Upper lobe of left lung (tissue), 6 donors: Measurements from ENCODE around the gene RAD50. TPM values are rescaled to one million over a fixed set of nuclear protein-coding genes. Genes with fewer than 3 reads are reported as not detected.

ENCODE experiments used
- ATAC-seq, 2 donors: fragments of 200-7000 bp; cut with Tn5 transposase; one replicate each; pipeline ENCODE4 v1.9.1; 2022; ENCODE audit warnings: mild to moderate bottlenecking in 2 of 2, moderate library complexity in 2 of 2; ENCODE audit not compliant: low FRiP score in 2 of 2
- DNase-seq, 2 donors: peaks; one replicate each; pipeline ENCODE4 v3.0.0-alpha.2; 2019 to 2020
- H3K27ac ChIP-seq, 4 donors: fragments of 200-600 bp; sonication (generic); one replicate each; pipeline ENCODE4 v1.5.1; 2016 to 2019
- H3K27me3 ChIP-seq, 4 donors: fragments of 200-600 bp; sonication (generic); one replicate each; pipeline ENCODE4 v1.5.1; 2017 to 2019
- H3K36me3 ChIP-seq, 4 donors: fragments of 200-600 bp; sonication (generic); one replicate each; pipeline ENCODE4 v1.5.1; 2016 to 2019
- H3K4me1 ChIP-seq, 4 donors: fragments of 200-600 bp; sonication (generic); one replicate each; pipeline ENCODE4 v1.5.1; 2018 to 2019
- H3K4me3 ChIP-seq, 4 donors: fragments of 200-600 bp; sonication (generic); one replicate each; pipeline ENCODE4 v1.5.1; 2017 to 2019; ENCODE audit warnings: mild to moderate bottlenecking in 2 of 4, moderate library complexity in 1 of 4
- H3K9me3 ChIP-seq, 4 donors: fragments of 200-600 bp; sonication (generic); one replicate each; pipeline ENCODE4 v1.5.1; 2018 to 2019
- EP300 ChIP-seq, 4 donors: sonication (generic); formaldehyde crosslinking; IDR thresholded peaks; one replicate each; pipeline ENCODE4 v1.5.1; 2017; ENCODE audit warnings: antibody characterized with exemption in 4 of 4, control low read depth in 2 of 4
- POLR2A ChIP-seq, 4 donors: fragments of 450-650 bp; IDR thresholded peaks; one replicate each; pipeline ENCODE4 v1.5.1; 2016 to 2017; ENCODE audit warnings: antibody characterized with exemption in 4 of 4, mild to moderate bottlenecking in 2 of 4
- POLR2AphosphoS5 ChIP-seq, 2 donors: sonication (generic); formaldehyde crosslinking; IDR thresholded peaks; one replicate each; pipeline ENCODE4 v1.5.1; 2017; ENCODE audit warnings: antibody characterized with exemption in 2 of 2
- WGBS, 2 donors: methylation state at CpG; one replicate each; pipeline ENCODE4 v1.1.5; 2017 to 2018; 5-methylcytosine and 5-hydroxymethylcytosine counted together
- total RNA-seq, 6 donors: library from RNA; depleted of rRNA in 4 of 6; stranded (reverse); fragments of >200 nt in 4 of 6; gene quantifications; one replicate each; pipeline versions ENCODE4 v1.1.0 to v1.2.1, GENCODE V29; 2016 to 2021
- TF ChIP-seq, protein P1 (sequence below), 6 experiments: fragments of 450-650 bp in 4 of 6; fragments of 200-600 bp in 2 of 6; sonication (generic) in 2 of 6; IDR thresholded peaks; one replicate each; pipeline ENCODE4 v1.5.1; 2016 to 2019; ENCODE audit warnings: antibody characterized with exemption in 6 of 6
- donor health status: DM: no; HTN: no; CAD: no; lungs with moderate emphysema.
- donor health status: DM: no; HTN: yes; CAD: no; lungs with severe emphysema.

Gene RAD50
- total RNA-seq, 6 donors from 2014 or later, result 26.2 to 105 (median 33.3) TPM

DNA sequence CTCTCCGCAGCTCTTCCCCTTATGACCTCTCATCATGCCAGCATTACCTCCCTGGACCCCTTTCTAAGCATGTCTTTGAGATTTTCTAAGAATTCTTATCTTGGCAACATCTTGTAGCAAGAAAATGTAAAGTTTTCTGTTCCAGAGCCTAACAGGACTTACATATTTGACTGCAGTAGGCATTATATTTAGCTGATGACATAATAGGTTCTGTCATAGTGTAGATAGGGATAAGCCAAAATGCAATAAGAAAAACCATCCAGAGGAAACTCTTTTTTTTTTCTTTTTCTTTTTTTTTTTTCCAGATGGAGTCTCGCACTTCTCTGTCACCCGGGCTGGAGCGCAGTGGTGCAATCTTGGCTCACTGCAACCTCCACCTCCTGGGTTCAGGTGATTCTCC is 80.5 kb downstream of the RAD50 start:
- no peak overlapping the region for H3K27ac ChIP-seq
- DNase-seq (no peak), ATAC-seq (no peak)
- H3K36me3 ChIP-seq, result peaks cover 13 to 60% (median 34%) of the 10 kb centered on the region in 4 donors
- TF ChIP-seq POLR2A (IDR thresholded peaks at IDR 0.05) (no peak), EP300 (IDR thresholded peaks at IDR 0.05) (no peak), POLR2AphosphoS5 (IDR thresholded peaks at IDR 0.05) (no peak)
- TF ChIP-seq, protein P1, sequence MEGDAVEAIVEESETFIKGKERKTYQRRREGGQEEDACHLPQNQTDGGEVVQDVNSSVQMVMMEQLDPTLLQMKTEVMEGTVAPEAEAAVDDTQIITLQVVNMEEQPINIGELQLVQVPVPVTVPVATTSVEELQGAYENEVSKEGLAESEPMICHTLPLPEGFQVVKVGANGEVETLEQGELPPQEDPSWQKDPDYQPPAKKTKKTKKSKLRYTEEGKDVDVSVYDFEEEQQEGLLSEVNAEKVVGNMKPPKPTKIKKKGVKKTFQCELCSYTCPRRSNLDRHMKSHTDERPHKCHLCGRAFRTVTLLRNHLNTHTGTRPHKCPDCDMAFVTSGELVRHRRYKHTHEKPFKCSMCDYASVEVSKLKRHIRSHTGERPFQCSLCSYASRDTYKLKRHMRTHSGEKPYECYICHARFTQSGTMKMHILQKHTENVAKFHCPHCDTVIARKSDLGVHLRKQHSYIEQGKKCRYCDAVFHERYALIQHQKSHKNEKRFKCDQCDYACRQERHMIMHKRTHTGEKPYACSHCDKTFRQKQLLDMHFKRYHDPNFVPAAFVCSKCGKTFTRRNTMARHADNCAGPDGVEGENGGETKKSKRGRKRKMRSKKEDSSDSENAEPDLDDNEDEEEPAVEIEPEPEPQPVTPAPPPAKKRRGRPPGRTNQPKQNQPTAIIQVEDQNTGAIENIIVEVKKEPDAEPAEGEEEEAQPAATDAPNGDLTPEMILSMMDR (IDR thresholded peaks at IDR 0.05), result no peak
- 88 to 92% methylated on average over 4 of the region's 4 CpGs for WGBS, 2 donors
- H3K27me3 ChIP-seq, result no peaks in the 10 kb centered on the region
- no peaks in the 10 kb centered on the region for H3K9me3 ChIP-seq
- H3K4me3 ChIP-seq, result no peak overlapping the region
- H3K4me1 ChIP-seq, result no peaks in the 10 kb centered on the region

DNA sequence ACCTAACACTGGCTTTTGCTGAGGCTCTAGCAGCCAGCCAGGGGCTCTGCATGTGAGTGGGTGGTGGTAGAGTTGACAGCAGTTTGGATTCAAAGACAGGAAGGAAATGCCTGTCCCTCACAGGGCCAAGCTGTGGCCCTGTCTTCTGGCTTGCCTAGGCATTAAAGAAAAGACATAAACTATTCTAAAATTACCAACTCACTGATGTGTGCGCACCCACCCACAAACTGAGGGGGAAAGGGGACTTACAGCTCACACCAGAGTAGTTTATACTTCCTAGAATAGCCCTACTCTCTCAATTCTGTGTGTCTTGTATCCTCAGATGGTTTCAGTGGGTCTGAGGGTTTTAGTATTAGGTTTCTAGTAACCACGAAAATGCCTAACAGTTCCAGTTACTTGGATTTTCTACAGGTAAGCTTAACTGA is 82.9 kb downstream of the RAD50 start:
- H3K4me1 ChIP-seq, result no peaks in the 10 kb centered on the region
- DNase-seq (no peak), ATAC-seq (no peak)
- 63 to 71% methylated on average over 2 of the region's 2 CpGs for WGBS, 2 donors
- H3K36me3 ChIP-seq, result peaks cover 13 to 71% (median 40%) of the 10 kb centered on the region in 4 donors
- no peak overlapping the region for H3K27ac ChIP-seq
- TF ChIP-seq EP300 (IDR thresholded peaks at IDR 0.05) (no peak), POLR2AphosphoS5 (IDR thresholded peaks at IDR 0.05) (no peak), POLR2A (IDR thresholded peaks at IDR 0.05) (no peak)
- TF ChIP-seq, protein P1 (IDR thresholded peaks at IDR 0.05), result no peak
- H3K4me3 ChIP-seq, result no peak overlapping the region
- H3K9me3 ChIP-seq, result no peaks in the 10 kb centered on the region
- no peaks in the 10 kb centered on the region for H3K27me3 ChIP-seq

DNA sequence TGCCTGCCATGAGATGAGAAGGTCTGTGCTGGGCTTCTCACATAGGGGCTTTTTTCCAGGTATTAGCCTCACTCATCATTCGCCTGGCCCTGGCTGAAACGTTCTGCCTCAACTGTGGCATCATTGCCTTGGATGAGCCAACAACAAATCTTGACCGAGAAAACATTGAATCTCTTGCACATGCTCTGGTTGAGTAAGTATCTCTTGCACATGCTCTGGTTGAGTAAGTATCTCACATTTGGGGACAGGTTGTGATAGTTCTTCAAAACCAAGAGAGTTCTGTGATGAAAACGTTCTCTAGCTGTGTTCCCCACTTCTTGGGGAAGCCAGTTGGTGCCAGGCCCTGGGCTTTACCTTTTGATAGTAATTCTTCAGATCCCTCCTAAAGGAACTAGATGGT is 83.8 kb downstream of the RAD50 start:
- no peak overlapping the region for H3K27ac ChIP-seq
- no peaks in the 10 kb centered on the region for H3K4me1 ChIP-seq
- no peak overlapping the region for H3K4me3 ChIP-seq
- 85 to 100% methylated on average over 4 of the region's 4 CpGs for WGBS, 2 donors
- TF ChIP-seq, protein P1 (IDR thresholded peaks at IDR 0.05), result no peak
- no peak for TF ChIP-seq POLR2AphosphoS5 (IDR thresholded peaks at IDR 0.05)
- TF ChIP-seq EP300 (IDR thresholded peaks at IDR 0.05), result no peak
- no peak for TF ChIP-seq POLR2A (IDR thresholded peaks at IDR 0.05)
- H3K9me3 ChIP-seq, result no peaks in the 10 kb centered on the region
- H3K36me3 ChIP-seq, result peaks cover 13 to 71% (median 40%) of the 10 kb centered on the region in 4 donors
- DNase-seq (no peak), ATAC-seq (no peak)
- no peaks in the 10 kb centered on the region for H3K27me3 ChIP-seq

DNA sequence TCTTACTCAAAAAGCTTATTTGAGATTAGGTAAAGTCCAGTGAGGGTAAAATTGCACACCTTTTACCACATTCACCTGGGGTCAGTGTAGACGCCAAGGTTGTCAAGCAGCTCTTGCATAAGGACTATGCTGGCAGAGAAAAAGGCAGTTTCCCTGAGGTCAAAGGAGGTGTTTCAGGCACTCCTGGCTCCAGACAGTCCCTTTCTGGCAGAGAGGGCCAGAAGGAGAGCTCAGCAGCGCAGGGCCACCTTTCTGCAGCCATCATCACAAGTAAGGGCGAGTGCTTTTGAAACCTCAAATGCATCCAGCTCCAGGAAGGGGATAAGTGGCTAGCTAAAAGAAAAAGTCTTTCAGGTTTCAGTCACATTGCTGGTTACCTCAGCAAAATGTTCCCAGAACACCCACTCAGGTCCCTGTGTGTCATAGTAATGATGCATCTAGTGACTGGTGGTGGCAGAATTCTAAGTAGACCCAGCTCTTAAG is 84.5 kb downstream of the RAD50 start:
- ATAC-seq, result no peak
- no peak for DNase-seq
- H3K4me3 ChIP-seq, result no peak overlapping the region
- TF ChIP-seq, protein P1 (IDR thresholded peaks at IDR 0.05), result no peak
- TF ChIP-seq POLR2A (IDR thresholded peaks at IDR 0.05), result no peak
- no peak for TF ChIP-seq EP300 (IDR thresholded peaks at IDR 0.05)
- TF ChIP-seq POLR2AphosphoS5 (IDR thresholded peaks at IDR 0.05), result no peak
- H3K9me3 ChIP-seq, result no peaks in the 10 kb centered on the region
- H3K27me3 ChIP-seq, result no peaks in the 10 kb centered on the region
- 75 to 81% methylated on average over 2 to 3 of the region's 3 CpGs for WGBS, 2 donors
- H3K36me3 ChIP-seq, result peaks cover 13 to 67% (median 39%) of the 10 kb centered on the region in 4 donors
- H3K27ac ChIP-seq, result no peak overlapping the region
- H3K4me1 ChIP-seq, result no peaks in the 10 kb centered on the region

DNA sequence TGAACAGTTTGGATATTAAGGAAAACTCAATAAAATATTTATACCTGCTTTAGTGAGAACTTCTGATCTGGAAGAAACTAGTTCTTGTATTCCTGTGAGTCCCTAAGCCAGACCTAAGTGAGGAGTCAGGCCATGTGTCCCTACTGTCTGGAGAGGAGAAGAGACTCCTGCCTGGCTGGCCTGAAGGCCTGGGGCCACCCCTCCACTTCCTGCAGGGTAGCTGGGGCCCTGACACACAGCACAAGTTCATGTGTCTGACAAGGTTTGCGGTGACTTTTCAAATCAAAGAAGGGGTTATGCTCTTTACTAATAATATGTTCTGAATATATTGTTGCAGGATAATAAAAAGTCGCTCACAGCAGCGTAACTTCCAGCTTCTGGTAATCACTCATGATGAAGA is 85.1 kb downstream of the RAD50 start:
- H3K36me3 ChIP-seq, result peaks cover 13 to 65% (median 39%) of the 10 kb centered on the region in 4 donors
- 97 to 100% methylated on average over 3 of the region's 3 CpGs for WGBS, 2 donors
- no peak for ATAC-seq

More for the DNA sequence above, 85.1 kb downstream of the RAD50 start:
- Histone ChIP-seq H3K9me3 (no peaks in the 10 kb centered on the region), H3K4me3 (no peak overlapping the region), H3K27ac (no peak overlapping the region), H3K4me1 (no peaks in the 10 kb centered on the region), H3K27me3 (no peaks in the 10 kb centered on the region)
- TF ChIP-seq POLR2A (IDR thresholded peaks at IDR 0.05) (no peak), EP300 (IDR thresholded peaks at IDR 0.05) (no peak), POLR2AphosphoS5 (IDR thresholded peaks at IDR 0.05) (no peak)
- TF ChIP-seq, protein P1 (IDR thresholded peaks at IDR 0.05), result no peak
- DNase-seq, result no peak
